Measurements from ENCODE around the gene POLR2M.

Gene POLR2M

DNA sequence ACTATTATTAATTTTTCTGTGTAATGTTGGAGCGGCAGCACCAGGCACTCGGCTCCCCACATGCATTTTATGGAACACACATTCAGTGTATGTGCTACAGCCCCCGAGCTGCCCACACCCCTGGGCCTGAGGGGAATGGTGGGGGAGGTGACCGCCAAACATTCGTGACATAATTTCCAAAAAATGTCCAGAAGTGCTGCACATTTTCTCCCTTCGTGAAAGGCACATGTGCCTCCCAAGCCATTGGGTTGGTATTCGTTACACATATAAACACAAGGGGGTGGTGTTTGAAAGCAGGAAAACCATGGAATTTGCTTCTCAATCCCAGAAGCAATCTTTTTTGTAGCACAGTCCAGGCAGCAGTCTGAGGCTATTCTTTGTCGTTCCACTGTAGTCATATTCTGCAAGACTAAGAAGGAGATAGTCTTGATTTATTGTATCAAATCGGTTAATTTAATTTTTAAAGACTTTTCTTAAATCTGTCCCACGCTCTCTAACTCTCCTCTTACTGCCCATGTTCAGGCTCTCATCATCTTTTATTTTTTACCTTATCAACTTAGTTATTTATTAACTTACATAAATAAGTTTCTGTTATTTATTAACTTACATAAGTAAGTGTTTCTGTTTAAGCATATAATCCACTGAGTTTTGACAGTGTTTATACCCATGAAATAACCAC lies 39.2 kb upstream of the POLR2M start:
- peak; percentile 26 for DNase-seq (ENCODE audit: extremely low spot score)
- ChIA-PET POLR2A (no interaction called here), CTCF (interaction anchor here (1.4 to 2.0 kb wide), 2 partner anchors 194 to 404 kb away, joined by 5 to 9 read pairs; no protein-coding TSS in a partner anchor)
- peak; percentile 67 for TF ChIP-seq L3MBTL2 (conservative IDR thresholded peaks at IDR 0.05)
- no peak for TF ChIP-seq FOXM1 (IDR thresholded peaks at IDR 0.05; ENCODE audit: borderline replicate concordance)

DNA sequence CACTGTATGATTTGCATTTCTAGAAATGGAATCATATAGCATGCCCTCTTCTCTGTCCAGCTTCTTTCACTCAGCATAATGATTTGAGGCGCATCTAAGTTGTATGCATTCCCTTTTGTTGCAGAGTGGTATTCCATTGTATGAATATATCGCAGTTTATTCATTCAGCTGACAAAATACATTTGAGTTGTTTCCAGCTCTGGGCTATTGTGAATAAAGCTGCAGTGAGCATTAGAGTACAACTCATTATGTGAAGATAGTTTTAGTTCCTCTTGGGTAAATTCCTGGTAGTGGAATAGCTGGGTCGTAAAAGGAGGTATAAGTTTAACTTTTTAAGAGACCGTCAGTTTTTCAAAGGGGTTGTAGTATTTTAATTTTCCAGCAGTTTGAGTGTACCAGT lies 38.5 kb upstream of the POLR2M start:
- no peak for DNase-seq (ENCODE audit: extremely low spot score)
- TF ChIP-seq BHLHE40 (IDR thresholded peaks at IDR 0.05; ENCODE audit: borderline replicate concordance) = no peak
- TF ChIP-seq FOXA1 (IDR thresholded peaks at IDR 0.05) = no peak
- TF ChIP-seq SUZ12 (IDR thresholded peaks at IDR 0.05) = no peak
- no peak for TF ChIP-seq ZNF384 (IDR thresholded peaks at IDR 0.05)
- TF ChIP-seq HDGF (IDR thresholded peaks at IDR 0.05; ENCODE audit: borderline replicate concordance) = no peak
- TF ChIP-seq ARNT (IDR thresholded peaks at IDR 0.05) = no peak
- TF ChIP-seq FOXK2 (IDR thresholded peaks at IDR 0.05) = no peak
- TF ChIP-seq SP1 (IDR thresholded peaks at IDR 0.05) = no peak
- no peak for TF ChIP-seq L3MBTL2 (conservative IDR thresholded peaks at IDR 0.05)
- no peak for TF ChIP-seq TARDBP (IDR thresholded peaks at IDR 0.05)
- no peak for TF ChIP-seq LEF1 (IDR thresholded peaks at IDR 0.05; ENCODE audit: borderline replicate concordance)
- ChIA-PET CTCF (interaction anchor here (0.7 to 2.0 kb wide), 3 partner anchors 25 to 403 kb away, joined by 3 to 9 read pairs (median 5); no protein-coding TSS in a partner anchor), POLR2A (no interaction called here)

- DNase-seq (ENCODE audit: extremely low spot score) = no peak
- ChIA-PET CTCF (no interaction called here), POLR2A (no interaction called here)
- TF ChIP-seq BHLHE40 (IDR thresholded peaks at IDR 0.05; ENCODE audit: borderline replicate concordance) (no peak), LEF1 (IDR thresholded peaks at IDR 0.05; ENCODE audit: borderline replicate concordance) (no peak), FOXA1 (IDR thresholded peaks at IDR 0.05) (no peak), PKNOX1 (IDR thresholded peaks at IDR 0.05) (no peak), SP1 (IDR thresholded peaks at IDR 0.05) (no peak), L3MBTL2 (conservative IDR thresholded peaks at IDR 0.05) (no peak), FOXM1 (IDR thresholded peaks at IDR 0.05; ENCODE audit: borderline replicate concordance) (no peak), HDGF (IDR thresholded peaks at IDR 0.05; ENCODE audit: borderline replicate concordance) (no peak), FOXK2 (IDR thresholded peaks at IDR 0.05) (no peak), CTBP1 (IDR thresholded peaks at IDR 0.05; ENCODE audit: borderline replicate concordance) (no peak), ELF4 (IDR thresholded peaks at IDR 0.05) (no peak), TARDBP (IDR thresholded peaks at IDR 0.05) (no peak), ZNF384 (IDR thresholded peaks at IDR 0.05) (no peak), ARNT (IDR thresholded peaks at IDR 0.05) (no peak), NFRKB (IDR thresholded peaks at IDR 0.05) (no peak), SUZ12 (IDR thresholded peaks at IDR 0.05) (no peak)
These were observed 34.9 kb upstream of the POLR2M start for GRCh38 chr15:57671636-57672035.

DNA sequence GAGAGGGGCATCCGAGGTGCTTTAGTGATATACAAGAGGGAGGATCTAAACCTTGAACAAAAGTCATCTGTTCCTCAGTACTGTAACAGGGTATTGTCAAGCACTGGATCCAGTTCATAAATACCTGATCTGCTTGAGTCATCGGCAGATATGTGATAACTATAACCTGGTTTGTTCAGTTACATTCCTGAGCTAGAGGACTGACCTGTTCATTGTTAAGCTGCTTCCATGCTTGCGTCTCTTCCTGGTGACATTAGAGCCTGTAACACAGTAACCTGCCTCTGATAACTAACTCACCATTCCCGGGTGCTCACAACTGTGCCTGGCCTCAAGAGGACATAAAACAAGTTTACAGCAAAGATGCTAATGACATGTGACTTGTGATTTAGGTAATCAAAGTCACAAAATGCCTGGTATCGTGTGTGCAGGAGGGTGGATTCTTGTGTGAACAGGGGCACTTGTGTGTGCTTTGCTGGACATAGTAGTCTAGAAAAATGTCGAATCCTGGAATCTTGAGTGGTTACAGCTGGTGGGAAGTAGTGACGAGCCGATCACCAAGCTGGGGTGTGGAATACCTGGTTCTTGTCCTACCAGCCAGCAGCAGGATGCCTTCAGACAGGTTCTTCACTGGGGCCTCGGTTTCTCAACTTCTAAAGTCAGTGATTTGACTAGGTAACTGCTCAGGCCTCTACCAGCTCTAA lies 30.9 kb upstream of the POLR2M start:
- CTCF ChIA-PET = no interaction called here
- TF ChIP-seq L3MBTL2 (conservative IDR thresholded peaks at IDR 0.05) (no peak), TARDBP (IDR thresholded peaks at IDR 0.05) (no peak), LEF1 (IDR thresholded peaks at IDR 0.05; ENCODE audit: borderline replicate concordance) (no peak), SP1 (IDR thresholded peaks at IDR 0.05) (no peak), PKNOX1 (IDR thresholded peaks at IDR 0.05) (no peak)
- POLR2A ChIA-PET = no interaction called here
- DNase-seq (ENCODE audit: extremely low spot score) = no peak

DNA sequence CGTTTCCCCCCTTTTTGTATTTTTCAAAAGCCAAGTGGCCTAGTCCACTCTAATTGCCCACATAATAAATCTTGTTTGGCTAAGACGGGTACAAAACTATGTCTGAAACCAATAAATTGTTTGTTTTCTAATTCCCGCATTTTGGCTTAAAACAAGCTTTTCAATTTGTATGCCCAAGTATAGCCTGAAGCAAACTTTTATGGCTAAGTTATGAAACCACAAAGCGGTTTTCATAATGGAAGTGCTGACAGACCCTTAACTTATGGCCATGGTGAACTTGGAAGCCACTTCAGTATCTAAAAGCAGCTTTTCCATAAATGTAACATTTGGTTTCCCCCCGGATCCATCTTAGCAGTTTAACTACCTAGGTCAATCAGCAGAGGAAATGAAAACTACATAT lies 29.9 kb upstream of the POLR2M start:
- POLR2A ChIA-PET = no interaction called here
- DNase-seq (ENCODE audit: extremely low spot score) = no peak
- TF ChIP-seq LEF1 (IDR thresholded peaks at IDR 0.05; ENCODE audit: borderline replicate concordance) = no peak
- TF ChIP-seq TARDBP (IDR thresholded peaks at IDR 0.05) = no peak
- no peak for TF ChIP-seq L3MBTL2 (conservative IDR thresholded peaks at IDR 0.05)
- TF ChIP-seq FOXA1 (IDR thresholded peaks at IDR 0.05) = no peak
- TF ChIP-seq FOXM1 (IDR thresholded peaks at IDR 0.05; ENCODE audit: borderline replicate concordance) = no peak
- TF ChIP-seq ARNT (IDR thresholded peaks at IDR 0.05) = no peak
- CTCF ChIA-PET = no interaction called here

DNA sequence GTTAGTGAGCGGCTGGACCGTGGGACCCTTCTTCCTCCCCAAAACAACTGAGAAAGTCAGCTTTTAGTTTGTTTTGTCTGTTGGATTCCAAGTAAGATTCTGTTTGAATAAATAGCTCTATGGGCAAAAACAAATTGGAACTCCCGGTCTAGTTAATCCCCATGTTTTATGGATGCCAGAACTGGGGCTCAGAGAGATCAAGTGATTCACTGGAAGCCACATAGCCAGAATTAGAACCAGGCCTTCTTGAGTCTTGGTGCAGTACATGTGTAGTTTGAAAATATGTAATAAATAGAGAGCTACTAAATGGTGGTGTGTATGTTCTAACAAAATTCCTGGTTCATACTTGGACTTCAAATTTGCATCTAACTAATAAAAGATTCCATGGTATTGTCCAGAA lies 29.3 kb upstream of the POLR2M start:
- TF ChIP-seq FOXM1 (IDR thresholded peaks at IDR 0.05; ENCODE audit: borderline replicate concordance) (no peak), CTBP1 (IDR thresholded peaks at IDR 0.05; ENCODE audit: borderline replicate concordance) (no peak), ZNF384 (IDR thresholded peaks at IDR 0.05) (no peak), ELF4 (IDR thresholded peaks at IDR 0.05) (no peak), NFRKB (IDR thresholded peaks at IDR 0.05) (no peak)
- no peak for DNase-seq (ENCODE audit: extremely low spot score)
- POLR2A ChIA-PET = no interaction called here
- CTCF ChIA-PET = no interaction called here

- POLR2A ChIA-PET = interaction anchor here (1.2 kb wide), 1 partner anchor 26 kb away, joined by 4 read pairs; the partner anchor contains the start of gene POLR2M
These were observed 26.5 kb upstream of the POLR2M start for GRCh38 chr15:57680021-57680420.

More at GRCh38 chr15:57680021-57680420, 26.5 kb upstream of the POLR2M start:
- no peak for DNase-seq (ENCODE audit: extremely low spot score)
- CTCF ChIA-PET = no interaction called here
- TF ChIP-seq LEF1 (IDR thresholded peaks at IDR 0.05; ENCODE audit: borderline replicate concordance) (no peak), ELF4 (IDR thresholded peaks at IDR 0.05) (no peak), FOXK2 (IDR thresholded peaks at IDR 0.05) (no peak), BHLHE40 (IDR thresholded peaks at IDR 0.05; ENCODE audit: borderline replicate concordance) (no peak), ARNT (IDR thresholded peaks at IDR 0.05) (no peak), FOXA1 (IDR thresholded peaks at IDR 0.05) (no peak), PKNOX1 (IDR thresholded peaks at IDR 0.05) (no peak)
